HepG2 (cell line): ENCODE measurements around the gene B4GALT3. TPM values are rescaled to one million over a fixed set of nuclear protein-coding genes. Genes with fewer than 3 reads are reported as not detected.
A peak's percentile ranks its signal among the peaks of the same experiment; 100 is the strongest.

Experiments
- ATF1 ChIP-seq: IDR thresholded peaks from 2 replicates; pipeline ENCODE4 v1.6.1; 2016; ENCODE audit warnings: mild to moderate bottlenecking, control low read depth
- BCL6 ChIP-seq: IDR thresholded peaks from 2 replicates; pipeline ENCODE4 v1.6.1; 2016; ENCODE audit warnings: missing genetic modification reagents, missing compliant biosample characterization
- CREB1 ChIP-seq, 2 experiments: fragments of 450-650 bp in 1 of 2; IDR thresholded peaks; 2 replicates each; pipeline ENCODE4 v1.6.1; 2016 to 2017; ENCODE audit warnings: control low read depth in 1 of 2, mild to moderate bottlenecking in 1 of 2, missing compliant biosample characterization in 1 of 2, missing genetic modification characterization in 1 of 2
- HOXA3 ChIP-seq: sonication (generic); formaldehyde crosslinking; IDR thresholded peaks from 2 replicates; pipeline ENCODE4 v1.5.0; 2020; ENCODE audit warnings: missing genetic modification reagents
- MLX ChIP-seq: IDR thresholded peaks from 2 replicates; pipeline ENCODE4 v1.6.1; 2016
- NCOA5 ChIP-seq: sonication (generic); formaldehyde crosslinking; IDR thresholded peaks from 2 replicates; pipeline ENCODE4 v1.4.0; 2020; ENCODE audit warnings: missing genetic modification reagents
- TSC22D2 ChIP-seq: sonication (generic); formaldehyde crosslinking; IDR thresholded peaks from 2 replicates; pipeline ENCODE4 v1.5.1; 2020; ENCODE audit warnings: missing genetic modification reagents, mild to moderate bottlenecking, borderline replicate concordance
- ZBTB20 ChIP-seq: sonication (generic); formaldehyde crosslinking; IDR thresholded peaks from 2 replicates; pipeline ENCODE4 v1.8.1; 2023; ENCODE audit warnings: missing genetic modification reagents, low read depth, mild to moderate bottlenecking, borderline replicate concordance
- ZFP90 ChIP-seq: sonication (generic); formaldehyde crosslinking; IDR thresholded peaks from 2 replicates; pipeline ENCODE4 v1.8.0; 2022; ENCODE audit warnings: missing genetic modification reagents, mild to moderate bottlenecking, inconsistent platforms, borderline replicate concordance
- ZGPAT ChIP-seq: IDR thresholded peaks from 2 replicates; pipeline ENCODE4 v1.6.1; 2016; ENCODE audit warnings: mild to moderate bottlenecking
- ZNF12 ChIP-seq: sonication (generic); formaldehyde crosslinking; IDR thresholded peaks from 2 replicates; pipeline ENCODE4 v1.5.0; 2020; ENCODE audit warnings: missing genetic modification reagents
- ZNF574 ChIP-seq: sonication (generic); formaldehyde crosslinking; IDR thresholded peaks from 2 replicates; pipeline ENCODE4 v1.4.0; 2020; ENCODE audit warnings: missing genetic modification reagents
- ZNF691 ChIP-seq: sonication (generic); formaldehyde crosslinking; IDR thresholded peaks from 2 replicates; pipeline ENCODE4 v1.4.0; 2020; ENCODE audit warnings: missing genetic modification reagents, low read depth, mild to moderate bottlenecking, borderline replicate concordance
- ZNF883 ChIP-seq: sonication (generic); formaldehyde crosslinking; IDR thresholded peaks from 2 replicates; pipeline ENCODE4 v1.5.1; 2020; ENCODE audit warnings: mild to moderate bottlenecking, missing genetic modification reagents; ENCODE audit errors: not compliant biosample characterization
- polyA plus RNA-seq, 8 experiments: library from polyadenylated mRNA; depleted of rRNA in 3 of 8; stranded (reverse) in 7 of 8; unstranded in 1 of 8; fragments of >200 nt; fragmentation: Illumina TruSeq in 4 of 8; extraction: Trizol in 4 of 8; gene quantifications; 2 replicates each; pipeline versions ENCODE4 v1.2.1 to v1.2.3, GENCODE V29; 2011 to 2016; ENCODE audit warnings: low read depth in 4 of 8, missing spikeins in 1 of 8, mixed read lengths in 1 of 8; ENCODE audit not compliant: insufficient read depth in 1 of 8
- total RNA-seq, 5 experiments: library from RNA; depleted of rRNA; stranded (reverse); fragments of >200 nt; fragmentation: Illumina TruSeq; extraction: Trizol; gene quantifications; 2 replicates each; pipeline ENCODE4 v1.2.3, GENCODE V29; 2016; ENCODE audit warnings: low read depth in 1 of 5

The B4GALT3 gene
- total and polyA plus RNA-seq, 2 of the 13 experiments (the other 11 are each of a cell fraction or from before 2014, with no cell fraction given) = 35.6 to 40.4 TPM

GRCh38 chr1:161225534-161226319 lies 48.4 kb upstream of the B4GALT3 start, which contains the start of gene TOMM40L (continued):
- TF ChIP-seq CREB1 (IDR thresholded peaks at IDR 0.05) (peak; percentile 58; the same call in 1 of the 2 replicates), CREB1 (CRISPR knock-in tag; IDR thresholded peaks at IDR 0.05) (peak; percentile 74), ZNF691 (CRISPR knock-in tag) (0 out of 2 replicates have a peak, but pooled peaks have one; percentile 13), BCL6 (CRISPR knock-in tag) (no peak; the same call in 1 of the 2 replicates), MLX (CRISPR knock-in tag) (no peak), ZFP90 (CRISPR knock-in tag) (0 out of 2 replicates have a peak, but pooled peaks have one; percentile 45), ZGPAT (peak; percentile 35), ZNF883 (CRISPR knock-in tag) (peak; percentile 21), TSC22D2 (CRISPR knock-in tag) (no peak), ATF1 (peak; percentile 70), HOXA3 (CRISPR knock-in tag) (peak; percentile 71; the same call in 1 of the 2 replicates), ZNF12 (no peak; the same call in 1 of the 2 replicates), NCOA5 (no peak), ZBTB20 (0 out of 2 replicates have a peak, but pooled peaks have one; percentile 19), ZNF574 (CRISPR knock-in tag) (peak; percentile 81; the same call in 1 of the 2 replicates)
